IMR-90 (cell line): ENCODE results near the gene FOSL2.

Experiments used
- BHLHE40 ChIP-seq: fragments of 150-350 bp; IDR thresholded peaks from 2 replicates; pipeline ENCODE4 v1.6.1; 2016; ENCODE audit warnings: mild to moderate bottlenecking, low read depth, low read length
- CTCF ChIP-seq: conservative IDR thresholded peaks from 2 replicates; pipeline ENCODE4 v1.5.1; 2012; ENCODE audit warnings: mild to moderate bottlenecking, low read depth, low read length, improper control_type of control experiment
- ELK1 ChIP-seq: fragments of 150-350 bp; IDR thresholded peaks from 2 replicates; pipeline ENCODE4 v1.6.1; 2016; ENCODE audit warnings: low read depth, mild to moderate bottlenecking, low read length, moderate library complexity, borderline replicate concordance
- FOS ChIP-seq: fragments of 150-350 bp; IDR thresholded peaks from 2 replicates; pipeline ENCODE4 v1.6.1; 2016; ENCODE audit warnings: low read depth, low read length
- MXI1 ChIP-seq: IDR thresholded peaks from 2 replicates; pipeline ENCODE4 v1.6.1; 2012; ENCODE audit warnings: low read depth, mild to moderate bottlenecking, low read length, moderate library complexity, borderline replicate concordance
- POLR2A ChIP-seq: IDR thresholded peaks from 2 replicates; pipeline ENCODE4 v1.6.1; 2012; ENCODE audit warnings: mild to moderate bottlenecking, low read depth, low read length
- RAD21 ChIP-seq: IDR thresholded peaks from 2 replicates; pipeline ENCODE4 v1.6.1; 2012; ENCODE audit warnings: low read length, improper control_type of control experiment
- RCOR1 ChIP-seq: IDR thresholded peaks from 2 replicates; pipeline ENCODE4 v1.6.1; 2012; ENCODE audit warnings: mild to moderate bottlenecking, low read length, improper control_type of control experiment; ENCODE audit not compliant: insufficient replicate concordance
- RFX5 ChIP-seq: IDR thresholded peaks from 2 replicates; pipeline ENCODE4 v1.8.0; 2012; ENCODE audit warnings: low read depth, mild to moderate bottlenecking, low read length, moderate library complexity

- no peak for TF ChIP-seq CTCF
- no peak for TF ChIP-seq FOS
- no peak for TF ChIP-seq BHLHE40
- TF ChIP-seq RAD21, result no peak
- TF ChIP-seq ELK1, result no peak
- TF ChIP-seq RCOR1, result no peak
- TF ChIP-seq POLR2A, result no peak
- no peak for TF ChIP-seq MXI1
- no peak for TF ChIP-seq RFX5
Measured at GRCh38 chr2:28433935-28434599, 41.4 kb downstream of the FOSL2 start.
